ENCODE measurements around the gene SKOR1. TPM values are rescaled to one million over a fixed set of nuclear protein-coding genes. Genes with fewer than 3 reads are reported as not detected.
A peak's percentile ranks its signal among the peaks of the same experiment; 100 is the strongest.

Gene SKOR1
- total and polyA plus RNA-seq, 2 of the 8 experiments (the other 6 are each of a cell fraction or from before 2014, with no cell fraction given), result 0.03 to 0.11 TPM

- no peak for TF ChIP-seq SIN3A (conservative IDR thresholded peaks at IDR 0.05 in 1 of 2, IDR thresholded peaks at IDR 0.05 in 1 of 2; ENCODE audit: low read depth in 1 of 2, low read length in 2 of 2)
- TF ChIP-seq CTCF (IDR thresholded peaks at IDR 0.05; ENCODE audit: control extremely low read depth in 1 of 3, insufficient read depth in 1 of 3, low read depth in 1 of 3, low read length in 3 of 3), result no peak
- TF ChIP-seq CHD7 (IDR thresholded peaks at IDR 0.05; ENCODE audit: insufficient replicate concordance, low read length), result no peak
- TF ChIP-seq KDM4A (IDR thresholded peaks at IDR 0.05; ENCODE audit: low read depth, low read length, severe bottlenecking), result peak; percentile 24
- TF ChIP-seq EZH2 (IDR thresholded peaks at IDR 0.05; ENCODE audit: low read depth, low read length, severe bottlenecking), result peak; percentile 59
- no peak for TF ChIP-seq FOSL1 (IDR thresholded peaks at IDR 0.05; ENCODE audit: insufficient read depth, low read depth, low read length)
- no peak for TF ChIP-seq TBP (IDR thresholded peaks at IDR 0.05; ENCODE audit: low read depth, low read length)
Observed at GRCh38 chr15:67821784-67822440, 3.4 kb upstream of the SKOR1 start (continued).
